Parathyroid adenoma (tissue), 2 donors: ENCODE data around the gene ORM1.
"Not testable (repeated sequence)": the region's sequence is repeated elsewhere in the genome, so short reads cannot be mapped to it uniquely, and the experiment has no call there.

Source experiments
- H2AFZ ChIP-seq: fragments of 300-600 bp; sonication (generic); one replicate; pipeline ENCODE4 v1.7.0; 2017; ENCODE audit warnings: antibody characterized with exemption, mild to moderate bottlenecking
- H3K27ac ChIP-seq: fragments of 300-600 bp; sonication (generic); one replicate; pipeline ENCODE4 v1.7.0; 2017
- H3K27me3 ChIP-seq: fragments of 300-600 bp; sonication (generic); one replicate; pipeline ENCODE4 v1.7.0; 2017; ENCODE audit warnings: low read length; ENCODE audit not compliant: control insufficient read depth, insufficient read depth
- H3K36me3 ChIP-seq: fragments of 300-600 bp; sonication (generic); one replicate; pipeline ENCODE4 v1.7.0; 2017; ENCODE audit warnings: low read length; ENCODE audit not compliant: control insufficient read depth, insufficient read depth
- H3K4me1 ChIP-seq: fragments of 300-600 bp; sonication (generic); one replicate; pipeline ENCODE4 v1.7.0; 2017; ENCODE audit warnings: control low read depth
- H3K4me2 ChIP-seq: fragments of 300-600 bp; sonication (generic); one replicate; pipeline ENCODE4 v1.7.0; 2017; ENCODE audit warnings: low read length
- H3K4me3 ChIP-seq: fragments of 300-600 bp; sonication (generic); one replicate; pipeline ENCODE4 v1.7.0; 2017; ENCODE audit warnings: low read depth, low read length
- H3K79me2 ChIP-seq: fragments of 300-600 bp; sonication (generic); one replicate; pipeline ENCODE4 v1.7.0; 2017; ENCODE audit warnings: control low read depth
- H3K9ac ChIP-seq: fragments of 300-600 bp; sonication (generic); one replicate; pipeline ENCODE4 v1.7.0; 2017; ENCODE audit warnings: mild to moderate bottlenecking
- H3K9me3 ChIP-seq: fragments of 300-600 bp; sonication (generic); one replicate; pipeline ENCODE4 v1.7.0; 2017; ENCODE audit warnings: low read length; ENCODE audit not compliant: control insufficient read depth
- CTCF ChIP-seq: fragments of 300-600 bp; sonication (generic); IDR thresholded peaks from one replicate; pipeline ENCODE4 v1.7.0; 2017; ENCODE audit warnings: antibody characterized with exemption, mild to moderate bottlenecking
- donor health status: primary hyperparathyroidism.

The ORM1 gene

GRCh38 chr9:114322831-114323531 is at the start of gene ORM1:
ORM1 (plus strand) TSS chr9:114323098; CDS start chr9:114323134, 36 bp downstream.
- H3K9ac ChIP-seq, H3K9me3 ChIP-seq, H3K36me3 ChIP-seq, H3K4me3 ChIP-seq, H3K79me2 ChIP-seq, H3K27me3 ChIP-seq, H3K27ac ChIP-seq, H3K4me2 ChIP-seq, H3K4me1 ChIP-seq, H2AFZ ChIP-seq: not testable (repeated sequence)

- Histone ChIP-seq H3K4me2 (no peak overlapping the region), H3K36me3 (no peaks in the 10 kb centered on the region), H3K27me3 (no peaks in the 10 kb centered on the region), H2AFZ (no peak overlapping the region), H3K27ac (no peak overlapping the region), H3K9me3 (no peaks in the 10 kb centered on the region), H3K4me3 (no peak overlapping the region), H3K4me1 (no peaks in the 10 kb centered on the region), H3K9ac (no peak overlapping the region), H3K79me2 (no peaks in the 10 kb centered on the region)
- TF ChIP-seq CTCF, result no peak
These were observed 49.4 kb upstream of the ORM1 start for GRCh38 chr9:114273461-114273881.

GRCh38 chr9:114274217-114274616 is 48.7 kb upstream of the ORM1 start:
- Histone ChIP-seq H3K79me2 (no peaks in the 10 kb centered on the region), H3K36me3 (no peaks in the 10 kb centered on the region), H3K27me3 (no peaks in the 10 kb centered on the region), H3K4me2 (no peak overlapping the region), H3K4me1 (no peaks in the 10 kb centered on the region), H2AFZ (no peak overlapping the region), H3K9me3 (no peaks in the 10 kb centered on the region), H3K9ac (no peak overlapping the region), H3K27ac (no peak overlapping the region), H3K4me3 (no peak overlapping the region)
- TF ChIP-seq CTCF, result no peak

GRCh38 chr9:114275246-114276004 is 47.5 kb upstream of the ORM1 start:
- Histone ChIP-seq H2AFZ (no peak overlapping the region), H3K27me3 (no peaks in the 10 kb centered on the region), H3K9me3 (no peaks in the 10 kb centered on the region), H3K4me3 (no peak overlapping the region), H3K4me2 (no peak overlapping the region), H3K9ac (no peak overlapping the region), H3K27ac (no peak overlapping the region), H3K79me2 (no peaks in the 10 kb centered on the region), H3K36me3 (no peaks in the 10 kb centered on the region), H3K4me1 (no peaks in the 10 kb centered on the region)
- no peak for TF ChIP-seq CTCF

GRCh38 chr9:114276908-114277821 is 45.7 kb upstream of the ORM1 start:
- Histone ChIP-seq H3K9me3 (no peaks in the 10 kb centered on the region), H3K9ac (no peak overlapping the region), H3K36me3 (no peaks in the 10 kb centered on the region), H3K79me2 (no peaks in the 10 kb centered on the region), H3K27ac (no peak overlapping the region), H3K4me2 (no peak overlapping the region), H2AFZ (no peak overlapping the region), H3K4me3 (no peak overlapping the region), H3K27me3 (no peaks in the 10 kb centered on the region), H3K4me1 (no peaks in the 10 kb centered on the region)
- TF ChIP-seq CTCF, result no peak
